Prostate gland (tissue), 2 donors: ENCODE measurements around the gene EOGT.

Experiments
- CTCF ChIP-seq, 4 experiments: fragments of 200-600 bp in 2 of 4; fragments of 450-650 bp in 2 of 4; sonication (generic) in 2 of 4; IDR thresholded peaks; 1 replicate in 3 of 4; 2 replicates in 1 of 4; pipeline ENCODE4 v1.5.1; 2016 to 2019; ENCODE audit warnings: antibody characterized with exemption in 4 of 4, mild to moderate bottlenecking in 2 of 4, moderate library complexity in 2 of 4
- POLR2A ChIP-seq: fragments of 450-650 bp; IDR thresholded peaks from one replicate; pipeline ENCODE4 v1.6.1; 2016; ENCODE audit warnings: antibody characterized with exemption, mild to moderate bottlenecking

- TF ChIP-seq CTCF (IDR thresholded peaks at IDR 0.05) (no peak), POLR2A (no peak)
These were observed 9.3 kb downstream of the EOGT start for GRCh38 chr3:69004138-69004537.
